A549 (cell line): Measurements from ENCODE around the gene ZNF346.

ENCODE experiments used
- EP300 ChIP-seq, 2 experiments: fragments of >200 bp; sonication (Bioruptor Twin); formaldehyde crosslinking; IDR thresholded peaks; 2 replicates in 1 of 2; 3 replicates in 1 of 2; pipeline ENCODE4 v1.6.1; 2016 to 2017
- KDM5A ChIP-seq: fragments of 200-600 bp; sonication (generic); IDR thresholded peaks from 2 replicates; pipeline ENCODE4 v1.6.1; 2016; ENCODE audit warnings: antibody characterized with exemption, mild to moderate bottlenecking
- TF ChIP-seq, protein P1 (sequence below): fragments of >200 bp; sonication (Bioruptor Twin); formaldehyde crosslinking; IDR thresholded peaks from 3 replicates; pipeline ENCODE4 v1.5.1; 2016

DNA sequence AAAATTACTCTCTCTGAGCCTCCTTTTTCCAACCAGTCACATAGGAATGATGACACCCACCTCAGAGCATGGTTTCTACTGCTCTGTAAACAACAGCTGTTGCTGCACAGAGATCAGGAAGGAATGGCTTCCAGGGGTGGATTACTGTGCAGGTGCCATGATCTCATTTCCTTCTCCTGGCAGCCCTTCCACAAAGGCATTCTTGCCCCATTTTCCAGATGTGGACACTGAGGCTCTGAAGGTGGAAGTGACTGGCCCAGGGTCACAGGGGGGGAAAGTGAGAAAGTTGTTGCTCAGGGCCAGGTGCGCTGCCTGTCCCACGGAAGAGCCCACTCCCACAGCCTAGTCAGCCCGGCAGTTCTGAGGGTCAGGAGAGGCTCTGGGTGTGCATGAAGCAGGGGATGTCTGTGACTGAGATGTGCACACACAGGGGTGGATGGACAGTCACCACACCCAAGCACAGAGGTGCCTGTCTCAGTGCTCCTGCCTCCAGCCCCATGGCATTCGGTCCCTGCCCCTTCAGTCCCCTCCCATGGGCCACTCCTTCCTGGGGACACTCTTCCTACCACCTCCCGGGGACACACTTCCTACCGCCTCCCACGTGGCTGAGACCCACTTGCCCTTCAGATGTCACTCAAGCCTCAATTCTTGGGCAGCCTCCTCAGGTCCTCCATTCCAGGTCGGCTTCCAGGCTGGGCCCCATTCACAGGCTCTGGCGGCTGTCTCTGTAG lies 81.2 kb downstream of the ZNF346 start:
- TF ChIP-seq, protein P1, sequence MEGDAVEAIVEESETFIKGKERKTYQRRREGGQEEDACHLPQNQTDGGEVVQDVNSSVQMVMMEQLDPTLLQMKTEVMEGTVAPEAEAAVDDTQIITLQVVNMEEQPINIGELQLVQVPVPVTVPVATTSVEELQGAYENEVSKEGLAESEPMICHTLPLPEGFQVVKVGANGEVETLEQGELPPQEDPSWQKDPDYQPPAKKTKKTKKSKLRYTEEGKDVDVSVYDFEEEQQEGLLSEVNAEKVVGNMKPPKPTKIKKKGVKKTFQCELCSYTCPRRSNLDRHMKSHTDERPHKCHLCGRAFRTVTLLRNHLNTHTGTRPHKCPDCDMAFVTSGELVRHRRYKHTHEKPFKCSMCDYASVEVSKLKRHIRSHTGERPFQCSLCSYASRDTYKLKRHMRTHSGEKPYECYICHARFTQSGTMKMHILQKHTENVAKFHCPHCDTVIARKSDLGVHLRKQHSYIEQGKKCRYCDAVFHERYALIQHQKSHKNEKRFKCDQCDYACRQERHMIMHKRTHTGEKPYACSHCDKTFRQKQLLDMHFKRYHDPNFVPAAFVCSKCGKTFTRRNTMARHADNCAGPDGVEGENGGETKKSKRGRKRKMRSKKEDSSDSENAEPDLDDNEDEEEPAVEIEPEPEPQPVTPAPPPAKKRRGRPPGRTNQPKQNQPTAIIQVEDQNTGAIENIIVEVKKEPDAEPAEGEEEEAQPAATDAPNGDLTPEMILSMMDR: no peak
- TF ChIP-seq KDM5A (no peak), EP300 (IDR thresholded peaks at IDR 0.05) (no peak)
